ENCODE data around the gene ATP13A4.

ATP13A4 gene, protein sequence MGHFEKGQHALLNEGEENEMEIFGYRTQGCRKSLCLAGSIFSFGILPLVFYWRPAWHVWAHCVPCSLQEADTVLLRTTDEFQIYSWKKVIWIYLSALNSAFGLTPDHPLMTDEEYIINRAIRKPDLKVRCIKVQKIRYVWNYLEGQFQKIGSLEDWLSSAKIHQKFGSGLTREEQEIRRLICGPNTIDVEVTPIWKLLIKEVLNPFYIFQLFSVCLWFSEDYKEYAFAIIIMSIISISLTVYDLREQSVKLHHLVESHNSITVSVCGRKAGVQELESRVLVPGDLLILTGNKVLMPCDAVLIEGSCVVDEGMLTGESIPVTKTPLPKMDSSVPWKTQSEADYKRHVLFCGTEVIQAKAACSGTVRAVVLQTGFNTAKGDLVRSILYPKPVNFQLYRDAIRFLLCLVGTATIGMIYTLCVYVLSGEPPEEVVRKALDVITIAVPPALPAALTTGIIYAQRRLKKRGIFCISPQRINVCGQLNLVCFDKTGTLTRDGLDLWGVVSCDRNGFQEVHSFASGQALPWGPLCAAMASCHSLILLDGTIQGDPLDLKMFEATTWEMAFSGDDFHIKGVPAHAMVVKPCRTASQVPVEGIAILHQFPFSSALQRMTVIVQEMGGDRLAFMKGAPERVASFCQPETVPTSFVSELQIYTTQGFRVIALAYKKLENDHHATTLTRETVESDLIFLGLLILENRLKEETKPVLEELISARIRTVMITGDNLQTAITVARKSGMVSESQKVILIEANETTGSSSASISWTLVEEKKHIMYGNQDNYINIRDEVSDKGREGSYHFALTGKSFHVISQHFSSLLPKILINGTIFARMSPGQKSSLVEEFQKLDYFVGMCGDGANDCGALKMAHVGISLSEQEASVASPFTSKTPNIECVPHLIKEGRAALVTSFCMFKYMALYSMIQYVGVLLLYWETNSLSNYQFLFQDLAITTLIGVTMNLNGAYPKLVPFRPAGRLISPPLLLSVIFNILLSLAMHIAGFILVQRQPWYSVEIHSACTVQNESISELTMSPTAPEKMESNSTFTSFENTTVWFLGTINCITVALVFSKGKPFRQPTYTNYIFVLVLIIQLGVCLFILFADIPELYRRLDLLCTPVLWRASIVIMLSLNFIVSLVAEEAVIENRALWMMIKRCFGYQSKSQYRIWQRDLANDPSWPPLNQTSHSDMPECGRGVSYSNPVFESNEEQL

DNA sequence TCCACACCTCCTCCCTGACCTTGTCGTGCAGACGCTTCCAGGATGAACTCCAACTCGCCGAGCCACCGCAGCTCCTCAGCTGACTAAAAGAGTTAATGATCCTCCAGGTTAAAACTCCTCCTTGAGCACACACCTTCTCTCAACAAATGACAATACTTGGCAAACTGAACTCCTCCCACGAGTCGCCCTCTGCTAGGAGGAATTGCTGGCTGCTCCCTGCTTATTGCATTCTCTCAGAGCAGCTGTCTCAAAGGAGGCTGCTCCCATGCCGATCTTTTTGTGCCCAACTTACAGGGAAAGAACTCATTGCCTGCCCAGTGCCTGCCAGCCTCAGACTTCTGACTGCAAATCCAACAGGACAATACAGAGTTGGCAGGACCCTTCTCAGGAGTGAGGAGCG, at the start of gene ATP13A4:
TSS of gene ATP13A4 (minus strand) at position 85 of the 400 bp plus-strand sequence. CDS start 96 bp downstream, outside the sequence.
- DNase-seq (ENCODE audit: low read depth in 1 of 2, low spot score in 1 of 2) = no peak

DNA sequence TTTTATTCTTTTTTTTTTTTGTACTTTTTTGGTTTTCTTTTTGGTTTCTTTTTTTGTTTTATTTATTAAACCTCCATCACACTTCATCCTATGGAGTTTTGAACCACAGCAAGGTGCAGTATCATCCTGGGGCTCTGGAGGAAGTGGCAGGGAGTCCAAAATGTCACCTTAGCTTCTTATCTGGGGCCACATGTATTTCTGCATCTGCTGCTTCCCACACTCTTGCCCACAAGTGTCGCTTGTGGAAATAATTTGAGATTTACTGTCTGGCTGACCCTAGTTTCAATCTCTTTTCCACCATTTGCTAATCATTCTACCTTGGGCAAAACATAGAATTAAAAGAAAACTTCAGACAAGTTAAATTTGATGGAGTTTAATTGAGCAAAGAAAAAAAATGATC, 44.7 kb upstream of the ATP13A4 start:
- DNase-seq (ENCODE audit: low read depth in 1 of 2, low spot score in 1 of 2) = no peak

DNA sequence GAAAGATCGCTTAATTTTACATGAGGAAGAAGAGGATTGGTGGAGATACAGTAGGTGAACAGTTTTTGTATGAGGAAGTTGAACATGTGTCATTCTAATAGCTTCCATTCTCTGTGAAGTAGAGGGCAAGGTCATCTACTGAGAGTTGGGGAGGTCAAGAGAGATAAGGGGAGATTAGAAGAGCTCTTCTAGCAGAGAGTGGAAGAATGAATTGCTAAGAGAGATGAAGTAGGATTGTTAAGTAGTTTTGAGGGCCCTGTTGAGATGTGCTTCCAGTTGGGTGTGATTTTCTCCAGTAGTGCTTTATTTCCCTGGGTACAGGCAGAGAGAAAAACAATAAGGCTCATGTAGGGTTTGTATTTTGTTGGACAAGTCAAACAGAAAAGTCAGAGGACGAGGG, 43.5 kb upstream of the ATP13A4 start:
- DNase-seq (ENCODE audit: low read depth in 1 of 2, low spot score in 1 of 2) = no peak

DNA sequence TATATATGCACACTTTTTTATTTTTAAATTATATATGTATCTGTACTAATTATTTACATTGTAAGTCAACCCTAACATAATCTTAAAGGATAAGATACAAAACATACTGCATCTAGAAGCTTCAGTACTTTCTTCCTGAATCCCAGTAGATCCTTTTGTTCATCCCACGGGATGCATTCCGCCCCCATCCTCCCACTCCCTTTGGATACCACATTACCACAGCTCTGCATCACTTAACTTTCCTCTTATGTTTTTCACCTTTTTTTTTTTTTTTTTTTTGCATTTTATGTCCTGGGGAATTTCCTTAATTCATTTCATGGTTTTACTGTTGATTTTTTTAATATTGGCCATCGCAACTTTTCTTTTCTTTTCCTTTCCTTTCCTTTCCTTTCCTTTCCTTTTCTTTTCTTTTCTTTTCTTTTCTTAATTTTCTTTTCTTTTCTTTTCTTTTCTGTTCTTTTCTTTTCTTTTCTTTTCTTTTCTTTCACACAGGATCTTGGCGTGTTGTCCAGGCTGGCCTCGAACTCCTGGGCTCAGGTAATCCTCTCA, 41.3 kb upstream of the ATP13A4 start:
- DNase-seq (ENCODE audit: low read depth in 1 of 2, low spot score in 1 of 2) = no peak

DNA sequence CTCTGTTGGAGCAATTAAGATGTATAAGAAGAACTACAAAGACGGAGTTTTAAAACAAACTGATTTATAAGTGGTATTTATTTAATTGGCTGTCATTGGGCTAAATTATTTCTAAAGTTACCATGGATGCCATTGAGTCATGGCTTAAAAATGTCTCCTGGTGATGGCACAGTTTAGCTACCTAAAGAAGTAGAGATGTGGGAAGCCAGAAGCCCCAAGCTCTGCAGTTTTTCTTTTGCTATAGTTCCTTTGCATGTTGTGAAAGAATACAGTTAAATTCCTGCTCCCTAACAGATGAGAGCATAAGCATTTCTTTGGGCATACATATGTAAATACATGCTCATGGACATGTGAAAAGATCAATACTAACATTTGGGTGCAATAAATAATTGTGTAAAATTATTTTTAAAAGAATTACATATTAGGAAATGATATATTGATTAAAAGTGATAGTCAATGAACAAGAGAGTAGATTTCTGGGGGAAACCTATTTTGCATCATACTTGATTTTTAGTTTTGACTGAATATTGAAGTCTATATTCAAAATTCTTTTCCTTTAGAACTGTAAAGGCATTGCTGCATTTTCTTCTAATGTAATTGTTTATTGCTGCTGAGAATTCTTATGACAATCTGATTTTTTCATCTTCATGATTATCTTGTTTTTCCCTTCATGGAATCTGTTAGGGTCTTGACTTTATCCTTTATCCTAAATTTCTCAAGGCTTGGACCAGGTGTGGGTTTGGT, 40.4 kb upstream of the ATP13A4 start:
- no peak for DNase-seq (ENCODE audit: low read depth in 1 of 2, low spot score in 1 of 2)

DNA sequence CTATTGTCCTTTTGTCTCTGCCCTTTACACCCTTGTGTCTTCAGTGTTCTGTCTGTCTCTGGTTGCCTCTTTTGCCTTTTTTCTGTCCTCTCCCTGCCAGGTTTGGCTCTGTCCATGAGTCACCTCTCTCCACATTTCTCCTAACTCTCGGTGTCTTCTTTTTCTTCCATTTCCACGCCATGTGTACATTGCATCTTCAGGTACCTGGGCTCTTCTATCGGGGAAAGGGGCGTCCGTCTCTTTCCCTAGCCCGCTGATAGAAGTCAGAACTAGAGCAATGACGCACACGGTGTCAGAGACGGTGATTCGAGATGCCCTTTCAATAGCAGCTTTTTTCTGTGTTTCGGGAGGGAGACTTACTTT, 39.0 kb upstream of the ATP13A4 start:
- DNase-seq (ENCODE audit: low read depth in 1 of 2, low spot score in 1 of 2) = no peak

DNA sequence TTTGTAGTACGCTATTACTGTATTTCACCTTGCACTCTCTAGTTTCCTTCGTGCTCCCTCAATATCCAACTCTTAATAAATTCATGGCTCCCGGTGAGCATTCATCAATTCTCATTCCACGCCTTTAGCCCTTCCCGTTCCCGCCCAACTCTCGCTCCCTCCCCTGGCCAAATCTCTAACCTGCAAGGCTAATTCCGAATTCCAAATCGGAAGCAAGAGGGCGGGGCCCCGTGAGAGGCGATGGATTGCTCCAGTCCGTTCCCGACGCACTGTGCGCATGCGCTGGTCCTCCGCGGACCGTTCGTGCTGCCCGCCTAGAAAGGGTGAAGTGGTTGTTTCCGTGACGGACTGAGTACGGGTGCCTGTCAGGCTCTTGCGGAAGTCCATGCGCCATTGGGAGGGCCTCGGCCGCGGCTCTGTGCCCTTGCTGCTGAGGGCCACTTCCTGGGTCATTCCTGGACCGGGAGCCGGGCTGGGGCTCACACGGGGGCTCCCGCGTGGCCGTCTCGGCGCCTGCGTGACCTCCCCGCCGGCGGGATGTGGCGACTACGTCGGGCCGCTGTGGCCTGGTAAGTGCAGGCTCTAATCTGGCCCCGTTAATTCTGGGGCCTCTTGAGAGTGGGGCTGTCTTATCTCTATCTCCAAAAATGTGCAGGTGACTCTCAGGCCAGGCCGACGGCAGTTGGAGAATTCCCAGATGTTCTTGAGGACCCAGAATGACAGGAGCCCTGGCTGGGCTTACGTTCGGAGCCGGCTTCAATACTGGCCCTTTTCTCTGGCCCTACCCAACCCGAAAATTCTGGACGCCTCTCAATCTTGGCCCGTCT, 38.4 kb upstream of the ATP13A4 start, which contains the start of gene OPA1:
TSS of gene OPA1 (plus strand) at position 368 of the 827 bp plus-strand sequence. CDS start at position 538, 170 bp downstream.
- DNase-seq (ENCODE audit: low read depth in 1 of 2, low spot score in 1 of 2) = peak; percentile 79 to 80

DNA sequence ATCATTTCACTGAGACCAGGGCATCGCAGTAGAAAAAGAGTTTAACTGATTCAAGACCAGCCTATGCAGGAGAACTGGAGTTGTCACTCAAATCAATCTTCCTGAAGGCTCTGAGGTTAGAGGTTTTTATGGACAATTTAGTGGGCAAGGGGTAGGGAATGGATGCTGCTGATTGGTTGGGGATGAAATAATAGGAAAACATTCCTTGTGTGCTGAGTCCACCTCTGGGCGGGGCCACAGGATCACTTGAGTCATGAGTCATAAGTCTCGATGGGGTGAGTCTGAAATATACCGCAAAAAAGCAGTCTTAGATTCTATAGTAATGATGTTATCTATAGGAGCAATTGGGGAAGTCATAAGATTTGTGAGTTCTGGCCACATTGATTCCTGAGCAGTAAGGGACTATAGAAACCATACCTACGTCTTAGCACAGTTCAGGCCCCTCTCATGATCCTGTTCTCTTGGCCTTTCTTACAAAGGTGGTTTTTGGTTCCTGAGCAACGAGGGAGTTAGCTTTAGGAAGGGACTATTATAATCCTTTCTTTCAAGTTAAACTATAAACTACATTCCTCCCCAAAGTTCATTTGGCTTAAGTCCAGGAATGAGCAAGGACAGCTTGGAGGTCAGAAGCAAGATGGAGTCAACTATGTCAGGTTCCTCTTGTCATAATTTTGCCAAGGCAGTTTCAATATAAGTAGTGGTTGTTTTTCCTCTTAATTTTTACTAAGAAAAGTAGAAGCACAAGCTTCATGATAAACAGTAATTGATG, 35.6 kb upstream of the ATP13A4 start:
- DNase-seq (ENCODE audit: low read depth in 1 of 2, low spot score in 1 of 2) = no peak

DNA sequence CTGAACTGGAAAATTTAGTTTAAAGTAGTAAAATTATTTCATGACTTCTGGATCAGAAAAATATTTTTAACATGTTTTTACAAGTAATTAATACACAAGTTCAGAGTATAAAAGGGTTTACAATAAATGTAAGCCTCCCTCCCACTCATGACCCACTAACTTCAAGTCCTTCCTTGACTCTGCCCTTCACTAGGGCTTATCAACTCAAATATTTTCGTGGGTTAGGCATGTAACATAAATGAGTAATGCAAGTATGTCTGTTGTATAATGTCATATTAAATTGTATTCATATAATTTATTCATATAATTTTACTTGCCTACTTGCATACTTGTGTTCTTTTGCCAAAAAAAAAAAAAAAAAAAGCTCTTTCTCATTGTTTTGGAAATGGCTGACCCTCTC, 34.9 kb upstream of the ATP13A4 start:
- DNase-seq (ENCODE audit: low read depth in 1 of 2, low spot score in 1 of 2) = no peak

DNA sequence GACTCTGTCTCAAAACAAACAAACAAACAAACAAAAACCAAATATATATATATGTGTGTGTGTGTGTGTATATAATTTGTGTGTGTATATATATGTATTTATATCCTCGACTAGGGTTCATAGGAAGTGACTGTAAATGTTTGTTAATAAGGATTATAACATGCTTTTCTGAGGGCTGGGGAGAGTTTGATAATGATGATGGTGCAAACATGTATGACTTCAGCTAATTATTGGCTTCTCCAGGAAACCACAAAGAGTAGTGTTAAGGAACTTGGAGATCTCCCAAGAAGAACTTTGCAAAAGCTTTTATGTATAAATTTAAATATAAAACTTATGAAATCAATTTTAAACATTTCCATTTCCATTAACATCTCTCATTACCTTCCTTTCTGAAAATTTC, 34.4 kb upstream of the ATP13A4 start:
- DNase-seq (ENCODE audit: low read depth in 1 of 2, low spot score in 1 of 2) = no peak

DNA sequence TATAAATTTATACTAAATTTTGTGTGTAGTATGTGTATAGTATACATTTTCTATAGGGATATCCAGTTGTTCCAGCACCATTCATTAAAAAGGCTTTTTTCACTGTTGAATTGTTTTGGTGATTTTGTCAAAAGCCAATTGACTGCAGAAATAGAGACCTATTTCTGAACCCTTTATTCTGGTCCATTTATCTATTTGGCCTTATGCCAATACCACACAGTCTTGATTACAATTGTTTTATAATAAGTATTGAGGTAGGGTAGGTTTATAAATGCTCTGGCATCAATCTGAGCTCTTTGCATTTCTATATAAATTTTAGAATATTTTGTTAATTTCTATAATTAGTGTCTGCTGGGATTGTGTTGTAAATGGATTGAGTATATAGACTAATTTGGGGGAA, 31.8 kb upstream of the ATP13A4 start:
- DNase-seq (ENCODE audit: low read depth in 1 of 2, low spot score in 1 of 2) = no peak

DNA sequence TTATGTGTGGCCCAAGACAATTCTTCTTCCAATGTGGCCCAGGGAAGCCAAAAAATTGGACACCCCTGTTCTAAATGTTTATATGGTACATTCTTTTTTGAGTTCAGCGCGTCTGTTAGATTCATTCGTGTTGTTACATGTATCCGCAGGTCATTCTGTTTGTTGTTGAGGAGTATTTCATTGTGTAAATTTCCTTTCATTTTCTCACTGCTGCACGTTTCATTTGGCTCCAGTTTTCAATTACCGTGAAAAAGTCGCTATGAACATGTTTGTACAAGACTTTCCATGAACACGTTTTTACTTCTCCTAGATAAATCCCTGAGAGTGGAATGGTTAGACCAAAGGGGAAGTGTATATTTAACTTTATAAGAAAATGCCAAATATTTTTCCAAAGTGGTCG, 30.8 kb upstream of the ATP13A4 start:
- no peak for DNase-seq (ENCODE audit: low read depth in 1 of 2, low spot score in 1 of 2)

DNA sequence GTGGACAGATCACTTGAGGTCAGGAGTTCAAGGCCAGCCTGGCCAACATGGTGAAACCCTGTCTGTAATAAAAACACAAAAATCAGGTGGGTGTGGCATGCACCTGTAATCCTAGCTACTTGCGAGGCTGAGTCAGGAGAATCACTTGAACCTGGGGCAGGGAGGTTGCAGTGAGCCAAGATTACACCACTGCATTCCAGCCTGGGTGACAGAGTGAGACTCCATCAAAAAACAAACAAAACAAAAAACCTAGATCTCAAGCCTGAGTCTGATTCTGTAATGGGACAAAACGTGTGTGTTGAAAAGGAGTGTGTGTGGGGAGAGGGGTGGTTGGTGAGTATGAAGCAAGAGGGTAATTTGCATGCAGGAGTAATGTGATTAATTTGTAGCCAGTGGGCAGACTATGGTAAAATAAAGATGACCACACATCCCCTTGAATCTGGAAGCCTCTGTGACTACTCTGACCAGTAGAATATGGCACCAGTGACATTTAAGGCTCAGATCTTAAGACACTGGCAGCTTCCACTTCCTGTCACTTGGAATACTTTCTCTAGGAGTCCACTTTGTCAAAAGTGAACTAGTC, 19.9 kb upstream of the ATP13A4 start:
- no peak for DNase-seq (ENCODE audit: low read depth in 1 of 2, low spot score in 1 of 2)

DNA sequence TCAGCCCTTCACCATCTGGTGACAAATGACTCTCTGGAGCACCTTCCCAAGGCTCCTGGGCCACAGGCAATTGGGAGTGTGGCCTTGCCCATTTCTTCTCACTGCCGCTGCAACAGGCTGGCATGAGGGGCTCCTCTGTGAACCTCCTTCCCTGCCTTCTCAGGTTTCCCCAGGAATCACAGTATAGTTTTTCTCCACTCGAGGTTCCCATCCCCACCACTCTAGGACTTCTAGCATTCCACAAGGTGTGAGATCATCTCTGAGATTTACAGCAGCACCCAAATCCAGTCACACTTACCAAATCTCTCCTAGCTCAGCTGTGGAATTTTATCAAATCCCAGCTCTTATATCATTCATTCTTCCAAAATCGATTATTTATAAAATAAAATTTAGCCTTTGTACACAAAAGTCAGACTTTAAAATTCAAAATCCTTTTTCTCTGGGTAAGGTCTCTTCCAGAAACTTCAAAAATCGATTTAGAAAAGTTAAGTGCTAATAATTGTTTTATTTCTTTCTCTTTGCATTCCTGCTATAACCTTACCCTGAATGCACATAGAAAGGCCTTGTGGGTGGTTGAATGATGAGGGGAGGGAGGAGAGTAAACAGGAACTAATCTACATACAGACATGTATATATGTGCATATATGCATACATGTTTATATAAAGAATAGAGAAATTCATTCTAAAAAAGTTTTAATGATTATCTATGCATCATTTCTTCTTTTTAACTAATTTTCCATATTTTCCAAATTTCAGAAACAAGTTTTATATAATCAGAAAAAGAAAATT, 18.9 kb upstream of the ATP13A4 start:
- no peak for DNase-seq (ENCODE audit: low read depth in 1 of 2, low spot score in 1 of 2)

DNA sequence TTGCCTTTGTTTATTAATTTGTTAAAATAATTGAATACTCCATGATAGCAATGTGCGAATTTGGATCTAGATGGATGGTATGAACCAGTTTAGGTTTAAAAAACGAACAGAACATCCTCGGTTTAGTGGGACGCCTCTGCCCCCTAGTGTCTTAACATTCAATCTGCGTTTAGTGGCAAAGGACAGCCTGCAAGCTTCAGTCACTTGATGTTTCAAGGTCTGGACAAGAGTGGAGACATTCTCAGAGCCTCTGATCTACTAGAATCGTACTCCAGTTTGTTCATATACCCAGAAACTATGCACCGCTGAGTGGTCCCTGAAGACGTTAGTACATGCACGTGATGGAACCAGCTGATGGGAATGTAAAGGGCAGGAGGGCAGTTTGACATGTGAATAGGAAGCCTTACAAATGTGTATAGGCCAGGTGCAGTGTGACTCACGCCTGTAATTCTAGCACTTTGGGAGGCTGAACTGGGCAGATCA, 17.8 kb upstream of the ATP13A4 start:
- no peak for DNase-seq (ENCODE audit: low read depth in 1 of 2, low spot score in 1 of 2)

DNA sequence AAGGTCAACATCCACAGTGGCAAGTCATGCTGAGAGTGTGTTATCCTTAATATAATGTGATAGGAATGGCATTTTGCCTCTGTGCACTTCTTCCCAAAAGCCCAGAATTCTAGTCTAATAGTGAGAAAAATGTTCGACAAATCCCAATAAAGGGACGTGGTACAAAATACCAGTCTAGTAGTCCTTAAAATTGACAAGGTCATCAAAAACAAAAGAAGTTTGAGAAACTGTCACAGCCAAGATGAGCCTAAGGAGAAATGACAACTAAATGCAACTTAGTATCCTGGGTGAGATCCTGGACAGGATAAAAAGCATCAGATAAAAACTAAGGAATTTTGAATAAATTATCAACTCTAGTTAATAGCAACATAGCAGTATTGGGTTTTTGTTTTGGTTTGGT, 14.4 kb upstream of the ATP13A4 start:
- DNase-seq (ENCODE audit: low read depth in 1 of 2, low spot score in 1 of 2) = no peak

DNA sequence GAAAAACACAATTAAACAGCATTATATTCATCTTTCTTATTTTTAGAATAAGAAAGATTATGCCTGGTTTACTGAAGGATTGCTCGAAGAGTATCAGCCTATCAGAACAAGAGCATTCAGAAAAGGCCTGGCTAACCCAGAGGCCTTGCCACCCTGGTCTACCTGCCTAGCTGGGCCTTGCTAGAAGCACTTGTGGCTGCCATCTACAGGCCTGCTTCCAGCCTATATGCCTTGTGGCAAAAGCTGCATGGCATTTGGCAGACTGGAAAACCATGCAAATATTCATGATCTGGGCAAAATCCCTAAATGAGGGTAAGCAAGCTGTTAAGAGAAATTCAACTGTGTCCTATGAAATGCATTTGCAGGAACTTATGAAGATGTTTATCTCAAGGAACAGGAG, 9.3 kb upstream of the ATP13A4 start:
- DNase-seq (ENCODE audit: low read depth in 1 of 2, low spot score in 1 of 2) = no peak

DNA sequence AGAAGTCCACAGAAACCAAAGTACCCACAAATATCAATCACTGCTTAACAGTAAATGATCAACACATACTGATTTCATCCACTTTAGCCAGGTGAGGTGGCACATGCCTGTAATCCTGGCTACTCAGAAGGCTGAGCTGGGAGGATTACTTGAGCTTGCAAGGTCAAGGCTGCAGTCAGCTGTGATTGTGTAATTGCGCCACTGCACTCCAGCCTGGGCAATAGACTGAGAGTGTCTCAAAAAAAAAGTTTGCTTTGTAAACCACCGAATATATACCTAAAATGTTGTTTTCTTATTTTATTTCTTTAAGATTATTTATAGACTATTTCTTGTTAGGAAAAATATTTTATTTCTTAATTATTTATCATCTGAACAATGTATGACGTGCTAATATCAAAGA, 8.7 kb upstream of the ATP13A4 start:
- no peak for DNase-seq (ENCODE audit: low read depth in 1 of 2, low spot score in 1 of 2)

All from stimulated activated CD4-positive, alpha-beta T cell treated with anti-CD3 and anti-CD28 coated beads, Interleukin-15, amount 100 ng/mL, for 1 hour (primary cell).